GM23338 (cell line): ENCODE results near the gene ACTN2. TPM values are rescaled to one million over a fixed set of nuclear protein-coding genes. Genes with fewer than 3 reads are reported as not detected.

Experiments used
- ATAC-seq: fragments of 200-7000 bp; cut with Tn5 transposase; 3 replicates; pipeline ENCODE4 v1.9.1; 2020
- DNase-seq: peaks from one replicate; pipeline ENCODE4 v3.0.0-alpha.2; 2015; ENCODE audit warnings: low spot score
- H2AFZ ChIP-seq: fragments of 200-600 bp; sonication (generic); 2 replicates; pipeline ENCODE4 v1.8.0; 2016; ENCODE audit warnings: antibody characterized with exemption, mild to moderate bottlenecking, moderate library complexity
- H3F3A ChIP-seq: fragments of 200-600 bp; sonication (generic); replicated peaks from 2 replicates; pipeline ENCODE4 v1.8.0; 2017; ENCODE audit warnings: antibody characterized with exemption, mixed run types, low read depth
- H3K27ac ChIP-seq: fragments of 200-600 bp; sonication (generic); 2 replicates; pipeline ENCODE4 v1.6.1; 2016; ENCODE audit warnings: low read depth
- H3K27me3 ChIP-seq: fragments of 200-600 bp; sonication (generic); 2 replicates; pipeline ENCODE4 v1.8.0; 2016; ENCODE audit warnings: mild to moderate bottlenecking, mixed run types, moderate library complexity; ENCODE audit not compliant: insufficient read depth
- H3K36me3 ChIP-seq: fragments of 200-600 bp; sonication (generic); 2 replicates; pipeline ENCODE4 v1.8.0; 2016; ENCODE audit warnings: mild to moderate bottlenecking; ENCODE audit not compliant: insufficient read depth
- H3K4me1 ChIP-seq: fragments of 200-600 bp; sonication (generic); 2 replicates; pipeline ENCODE4 v1.8.0; 2016; ENCODE audit warnings: mild to moderate bottlenecking, moderate library complexity; ENCODE audit not compliant: insufficient read depth
- H3K4me2 ChIP-seq: fragments of 200-600 bp; sonication (generic); 2 replicates; pipeline ENCODE4 v1.7.1; 2017; ENCODE audit warnings: mixed run types
- H3K4me3 ChIP-seq: fragments of 200-600 bp; sonication (generic); 2 replicates; pipeline ENCODE4 v1.6.1; 2016; ENCODE audit warnings: mixed run types
- H3K79me2 ChIP-seq: fragments of 200-600 bp; sonication (generic); replicated peaks from 2 replicates; pipeline ENCODE4 v1.8.0; 2017; ENCODE audit warnings: mild to moderate bottlenecking; ENCODE audit not compliant: insufficient read depth
- H3K9me2 ChIP-seq: fragments of 200-600 bp; sonication (generic); 2 replicates; pipeline ENCODE4 v1.8.0; 2017; ENCODE audit not compliant: insufficient read depth
- H4K20me1 ChIP-seq: fragments of 200-600 bp; sonication (generic); replicated peaks from 2 replicates; pipeline ENCODE4 v1.8.0; 2017; ENCODE audit warnings: mild to moderate bottlenecking; ENCODE audit not compliant: insufficient read depth
- H3K27ac Mint-ChIP-seq: 2 replicates; pipeline ENCODE4 v1.8.0; 2020; ENCODE audit warnings: inconsistent platforms, mild to moderate bottlenecking, moderate library complexity, mixed read lengths
- H3K27me3 Mint-ChIP-seq: 3 replicates; pipeline ENCODE4 v1.8.0; 2022; ENCODE audit warnings: low read depth, mild to moderate bottlenecking, moderate library complexity, mixed read lengths, inconsistent platforms; ENCODE audit not compliant: insufficient read depth, poor library complexity
- H3K36me3 Mint-ChIP-seq: 3 replicates; pipeline ENCODE4 v1.8.0; 2021; ENCODE audit warnings: low read depth, mild to moderate bottlenecking, inconsistent platforms, moderate library complexity, mixed read lengths
- H3K4me1 Mint-ChIP-seq: 3 replicates; pipeline ENCODE4 v1.8.0; 2020; ENCODE audit warnings: mild to moderate bottlenecking, inconsistent platforms, mixed read lengths
- H3K4me3 Mint-ChIP-seq: 3 replicates; pipeline ENCODE4 v1.8.0; 2021; ENCODE audit warnings: moderate library complexity, mild to moderate bottlenecking, inconsistent platforms, mixed read lengths
- H3K9me3 Mint-ChIP-seq: 3 replicates; pipeline ENCODE4 v1.8.0; 2020; ENCODE audit warnings: moderate library complexity, mild to moderate bottlenecking, inconsistent platforms, mixed read lengths
- ZNF331 ChIP-seq: fragments of 250-450 bp; sonication (Bioruptor Pico); IDR thresholded peaks from 2 replicates; pipeline ENCODE4 v1.5.0; 2020; ENCODE audit warnings: low read depth, mild to moderate bottlenecking, moderate library complexity
- polyA plus RNA-seq: library from polyadenylated mRNA; unstranded; fragments of >200 nt; fragmentation: Nextera tagmentation; extraction: Ambion mirVana; gene quantifications from 2 replicates; pipeline ENCODE4 v1.2.1, GENCODE V29; 2016
- total RNA-seq: library from RNA; depleted of rRNA; stranded (reverse); fragments of >200 nt; shearing (Covaris generic); gene quantifications from 2 replicates; pipeline ENCODE4 v1.2.3, GENCODE V29; 2014
- TF ChIP-seq, protein P1 (sequence below): fragments of 250-450 bp; sonication (Bioruptor Pico); IDR thresholded peaks from 2 replicates; pipeline ENCODE4 v1.5.0; 2020; ENCODE audit warnings: mild to moderate bottlenecking, moderate library complexity
- TF ChIP-seq, protein P2 (sequence below), 2 experiments: fragments of 200-600 bp in 1 of 2; sonication (generic) in 1 of 2; conservative IDR thresholded peaks; 2 replicates each; pipeline versions ENCODE4 v1.5.1 to v1.6.1; 2016 to 2017; ENCODE audit warnings: antibody characterized with exemption in 2 of 2, low read depth in 2 of 2, mild to moderate bottlenecking in 2 of 2, moderate library complexity in 1 of 2
- TF ChIP-seq, protein P3 (sequence below): IDR thresholded peaks from 2 replicates; pipeline ENCODE4 v1.6.1; 2016; ENCODE audit warnings: antibody characterized with exemption

The ACTN2 gene
- total and polyA plus RNA-seq, 2 experiments from 2014 or later, result 1.9 to 2.8 TPM

DNA sequence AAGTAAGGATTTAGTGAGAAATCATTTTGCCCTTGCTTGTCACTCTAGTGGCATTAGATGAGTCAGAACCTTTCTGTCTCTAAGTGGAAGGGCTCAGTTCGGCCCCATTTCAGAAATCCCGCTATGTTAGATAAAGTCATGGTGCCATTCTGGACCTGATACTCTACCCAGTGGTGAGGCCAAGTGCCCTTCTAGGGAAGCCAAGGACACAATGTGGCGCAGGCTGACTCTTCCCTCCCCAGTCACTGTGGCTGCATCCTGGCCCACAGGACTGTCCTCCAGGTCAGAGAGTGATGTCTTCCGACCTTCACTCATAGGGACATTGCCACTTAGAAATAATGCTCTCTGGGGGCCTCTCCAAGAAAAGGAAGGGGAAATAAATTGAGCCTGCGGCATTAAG, 60.5 kb downstream of the ACTN2 start (continued):
- TF ChIP-seq, protein P1, sequence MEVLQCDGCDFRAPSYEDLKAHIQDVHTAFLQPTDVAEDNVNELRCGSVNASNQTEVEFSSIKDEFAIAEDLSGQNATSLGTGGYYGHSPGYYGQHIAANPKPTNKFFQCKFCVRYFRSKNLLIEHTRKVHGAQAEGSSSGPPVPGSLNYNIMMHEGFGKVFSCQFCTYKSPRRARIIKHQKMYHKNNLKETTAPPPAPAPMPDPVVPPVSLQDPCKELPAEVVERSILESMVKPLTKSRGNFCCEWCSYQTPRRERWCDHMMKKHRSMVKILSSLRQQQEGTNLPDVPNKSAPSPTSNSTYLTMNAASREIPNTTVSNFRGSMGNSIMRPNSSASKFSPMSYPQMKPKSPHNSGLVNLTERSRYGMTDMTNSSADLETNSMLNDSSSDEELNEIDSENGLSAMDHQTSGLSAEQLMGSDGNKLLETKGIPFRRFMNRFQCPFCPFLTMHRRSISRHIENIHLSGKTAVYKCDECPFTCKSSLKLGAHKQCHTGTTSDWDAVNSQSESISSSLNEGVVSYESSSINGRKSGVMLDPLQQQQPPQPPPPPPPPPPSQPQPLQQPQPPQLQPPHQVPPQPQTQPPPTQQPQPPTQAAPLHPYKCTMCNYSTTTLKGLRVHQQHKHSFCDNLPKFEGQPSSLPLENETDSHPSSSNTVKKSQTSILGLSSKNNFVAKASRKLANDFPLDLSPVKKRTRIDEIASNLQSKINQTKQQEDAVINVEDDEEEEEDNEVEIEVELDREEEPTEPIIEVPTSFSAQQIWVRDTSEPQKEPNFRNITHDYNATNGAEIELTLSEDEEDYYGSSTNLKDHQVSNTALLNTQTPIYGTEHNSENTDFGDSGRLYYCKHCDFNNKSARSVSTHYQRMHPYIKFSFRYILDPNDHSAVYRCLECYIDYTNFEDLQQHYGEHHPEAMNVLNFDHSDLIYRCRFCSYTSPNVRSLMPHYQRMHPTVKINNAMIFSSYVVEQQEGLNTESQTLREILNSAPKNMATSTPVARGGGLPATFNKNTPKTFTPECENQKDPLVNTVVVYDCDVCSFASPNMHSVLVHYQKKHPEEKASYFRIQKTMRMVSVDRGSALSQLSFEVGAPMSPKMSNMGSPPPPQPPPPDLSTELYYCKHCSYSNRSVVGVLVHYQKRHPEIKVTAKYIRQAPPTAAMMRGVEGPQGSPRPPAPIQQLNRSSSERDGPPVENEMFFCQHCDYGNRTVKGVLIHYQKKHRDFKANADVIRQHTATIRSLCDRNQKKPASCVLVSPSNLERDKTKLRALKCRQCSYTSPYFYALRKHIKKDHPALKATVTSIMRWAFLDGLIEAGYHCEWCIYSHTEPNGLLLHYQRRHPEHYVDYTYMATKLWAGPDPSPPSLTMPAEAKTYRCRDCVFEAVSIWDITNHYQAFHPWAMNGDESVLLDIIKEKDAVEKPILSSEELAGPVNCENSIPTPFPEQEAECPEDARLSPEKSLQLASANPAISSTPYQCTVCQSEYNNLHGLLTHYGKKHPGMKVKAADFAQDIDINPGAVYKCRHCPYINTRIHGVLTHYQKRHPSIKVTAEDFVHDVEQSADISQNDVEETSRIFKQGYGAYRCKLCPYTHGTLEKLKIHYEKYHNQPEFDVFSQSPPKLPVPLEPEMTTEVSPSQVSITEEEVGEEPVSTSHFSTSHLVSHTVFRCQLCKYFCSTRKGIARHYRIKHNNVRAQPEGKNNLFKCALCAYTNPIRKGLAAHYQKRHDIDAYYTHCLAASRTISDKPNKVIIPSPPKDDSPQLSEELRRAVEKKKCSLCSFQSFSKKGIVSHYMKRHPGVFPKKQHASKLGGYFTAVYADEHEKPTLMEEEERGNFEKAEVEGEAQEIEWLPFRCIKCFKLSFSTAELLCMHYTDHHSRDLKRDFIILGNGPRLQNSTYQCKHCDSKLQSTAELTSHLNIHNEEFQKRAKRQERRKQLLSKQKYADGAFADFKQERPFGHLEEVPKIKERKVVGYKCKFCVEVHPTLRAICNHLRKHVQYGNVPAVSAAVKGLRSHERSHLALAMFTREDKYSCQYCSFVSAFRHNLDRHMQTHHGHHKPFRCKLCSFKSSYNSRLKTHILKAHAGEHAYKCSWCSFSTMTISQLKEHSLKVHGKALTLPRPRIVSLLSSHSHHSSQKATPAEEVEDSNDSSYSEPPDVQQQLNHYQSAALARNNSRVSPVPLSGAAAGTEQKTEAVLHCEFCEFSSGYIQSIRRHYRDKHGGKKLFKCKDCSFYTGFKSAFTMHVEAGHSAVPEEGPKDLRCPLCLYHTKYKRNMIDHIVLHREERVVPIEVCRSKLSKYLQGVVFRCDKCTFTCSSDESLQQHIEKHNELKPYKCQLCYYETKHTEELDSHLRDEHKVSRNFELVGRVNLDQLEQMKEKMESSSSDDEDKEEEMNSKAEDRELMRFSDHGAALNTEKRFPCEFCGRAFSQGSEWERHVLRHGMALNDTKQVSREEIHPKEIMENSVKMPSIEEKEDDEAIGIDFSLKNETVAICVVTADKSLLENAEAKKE (CRISPR knock-in tag), result no peak
- TF ChIP-seq, protein P2, sequence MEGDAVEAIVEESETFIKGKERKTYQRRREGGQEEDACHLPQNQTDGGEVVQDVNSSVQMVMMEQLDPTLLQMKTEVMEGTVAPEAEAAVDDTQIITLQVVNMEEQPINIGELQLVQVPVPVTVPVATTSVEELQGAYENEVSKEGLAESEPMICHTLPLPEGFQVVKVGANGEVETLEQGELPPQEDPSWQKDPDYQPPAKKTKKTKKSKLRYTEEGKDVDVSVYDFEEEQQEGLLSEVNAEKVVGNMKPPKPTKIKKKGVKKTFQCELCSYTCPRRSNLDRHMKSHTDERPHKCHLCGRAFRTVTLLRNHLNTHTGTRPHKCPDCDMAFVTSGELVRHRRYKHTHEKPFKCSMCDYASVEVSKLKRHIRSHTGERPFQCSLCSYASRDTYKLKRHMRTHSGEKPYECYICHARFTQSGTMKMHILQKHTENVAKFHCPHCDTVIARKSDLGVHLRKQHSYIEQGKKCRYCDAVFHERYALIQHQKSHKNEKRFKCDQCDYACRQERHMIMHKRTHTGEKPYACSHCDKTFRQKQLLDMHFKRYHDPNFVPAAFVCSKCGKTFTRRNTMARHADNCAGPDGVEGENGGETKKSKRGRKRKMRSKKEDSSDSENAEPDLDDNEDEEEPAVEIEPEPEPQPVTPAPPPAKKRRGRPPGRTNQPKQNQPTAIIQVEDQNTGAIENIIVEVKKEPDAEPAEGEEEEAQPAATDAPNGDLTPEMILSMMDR (conservative IDR thresholded peaks at IDR 0.05; ENCODE audit: low read depth in 2 of 2), result no peak
- TF ChIP-seq, protein P3, sequence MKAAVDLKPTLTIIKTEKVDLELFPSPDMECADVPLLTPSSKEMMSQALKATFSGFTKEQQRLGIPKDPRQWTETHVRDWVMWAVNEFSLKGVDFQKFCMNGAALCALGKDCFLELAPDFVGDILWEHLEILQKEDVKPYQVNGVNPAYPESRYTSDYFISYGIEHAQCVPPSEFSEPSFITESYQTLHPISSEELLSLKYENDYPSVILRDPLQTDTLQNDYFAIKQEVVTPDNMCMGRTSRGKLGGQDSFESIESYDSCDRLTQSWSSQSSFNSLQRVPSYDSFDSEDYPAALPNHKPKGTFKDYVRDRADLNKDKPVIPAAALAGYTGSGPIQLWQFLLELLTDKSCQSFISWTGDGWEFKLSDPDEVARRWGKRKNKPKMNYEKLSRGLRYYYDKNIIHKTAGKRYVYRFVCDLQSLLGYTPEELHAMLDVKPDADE, result no peak

DNA sequence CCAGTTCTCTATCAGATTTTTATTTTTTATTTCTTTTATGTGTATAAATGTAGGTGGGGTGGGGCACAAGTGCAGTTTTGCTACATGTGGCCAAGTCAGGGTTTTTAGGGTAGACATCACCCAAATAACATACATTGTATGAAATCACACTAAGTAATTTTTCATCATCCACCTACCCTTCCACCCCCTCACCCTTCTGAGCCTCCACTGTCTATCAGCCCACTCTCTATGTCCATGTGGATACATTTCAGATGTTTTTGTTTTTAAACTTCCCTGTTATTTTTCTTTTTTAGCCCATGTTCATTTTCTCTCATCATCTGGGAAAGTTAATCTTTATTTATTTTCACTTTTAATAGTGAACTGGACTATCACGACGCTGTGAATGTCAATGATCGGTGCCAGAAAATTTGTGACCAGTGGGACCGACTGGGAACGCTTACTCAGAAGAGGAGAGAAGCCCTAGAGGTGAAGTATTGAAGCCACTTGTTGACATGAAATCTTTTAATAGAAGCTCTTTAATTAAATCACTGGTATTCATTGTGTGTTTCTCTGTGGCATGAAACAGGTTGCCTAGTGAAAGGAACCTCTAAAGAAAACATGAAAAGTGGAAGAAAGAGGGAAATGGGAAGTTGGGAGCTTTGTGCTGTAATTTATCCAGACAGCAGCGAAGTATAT, 61.1 kb downstream of the ACTN2 start:
- no peaks in the 10 kb centered on the region; the same call in 1 of the 2 replicates for H3K36me3 ChIP-seq
- TF ChIP-seq ZNF331 (CRISPR knock-in tag), result no peak
- TF ChIP-seq, protein P1 (CRISPR knock-in tag), result no peak

More for the DNA sequence above, 61.1 kb downstream of the ACTN2 start:
- no peak overlapping the region for H3K27ac ChIP-seq
- H2AFZ ChIP-seq, result no peak overlapping the region
- no peaks in the 10 kb centered on the region for H3F3A ChIP-seq
- no peaks in the 10 kb centered on the region for H3K27me3 ChIP-seq
- Mint-ChIP-seq H3K4me1 (no peaks in the 10 kb centered on the region), H3K9me3 (no peaks in the 10 kb centered on the region), H3K27me3 (peaks cover 5% of the 10 kb centered on the region), H3K4me3 (no peak overlapping the region), H3K36me3 (no peaks in the 10 kb centered on the region), H3K27ac (no peak overlapping the region)
- H3K9me2 ChIP-seq, result no peaks in the 10 kb centered on the region
- no peak overlapping the region for H3K4me3 ChIP-seq
- ATAC-seq (no peak), DNase-seq (no peak)
- H4K20me1 ChIP-seq, result no peaks in the 10 kb centered on the region
- no peaks in the 10 kb centered on the region for H3K79me2 ChIP-seq
- no peaks in the 10 kb centered on the region for H3K4me1 ChIP-seq
- H3K4me2 ChIP-seq, result no peak overlapping the region
